Ovary (tissue), 3 donors: ENCODE measurements around the gene NKX6-2.

Experiments
- CTCF ChIP-seq, 3 donors: fragments of 450-650 bp in 2 of 3; fragments of 200-600 bp in 1 of 3; IDR thresholded peaks; one replicate each; pipeline versions ENCODE4 v1.5.1 to v1.8.0; 2016 to 2022; ENCODE audit warnings: antibody characterized with exemption in 3 of 3, mild to moderate bottlenecking in 1 of 3
- EP300 ChIP-seq: sonication (generic); formaldehyde crosslinking; IDR thresholded peaks from one replicate; pipeline ENCODE4 v1.6.1; 2017; ENCODE audit warnings: antibody characterized with exemption
- POLR2A ChIP-seq: fragments of 450-650 bp; IDR thresholded peaks from one replicate; pipeline ENCODE4 v1.6.1; 2017; ENCODE audit warnings: antibody characterized with exemption, mild to moderate bottlenecking, moderate library complexity
- donor health status: DM: no; HTN: no; CAD: no.

- TF ChIP-seq CTCF (IDR thresholded peaks at IDR 0.05): no peak
- TF ChIP-seq EP300: no peak
- TF ChIP-seq POLR2A: no peak
Measured at GRCh38 chr10:132815168-132815857, 29.4 kb upstream of the NKX6-2 start.
